ENCODE results near the gene YJEFN3.

DNA sequence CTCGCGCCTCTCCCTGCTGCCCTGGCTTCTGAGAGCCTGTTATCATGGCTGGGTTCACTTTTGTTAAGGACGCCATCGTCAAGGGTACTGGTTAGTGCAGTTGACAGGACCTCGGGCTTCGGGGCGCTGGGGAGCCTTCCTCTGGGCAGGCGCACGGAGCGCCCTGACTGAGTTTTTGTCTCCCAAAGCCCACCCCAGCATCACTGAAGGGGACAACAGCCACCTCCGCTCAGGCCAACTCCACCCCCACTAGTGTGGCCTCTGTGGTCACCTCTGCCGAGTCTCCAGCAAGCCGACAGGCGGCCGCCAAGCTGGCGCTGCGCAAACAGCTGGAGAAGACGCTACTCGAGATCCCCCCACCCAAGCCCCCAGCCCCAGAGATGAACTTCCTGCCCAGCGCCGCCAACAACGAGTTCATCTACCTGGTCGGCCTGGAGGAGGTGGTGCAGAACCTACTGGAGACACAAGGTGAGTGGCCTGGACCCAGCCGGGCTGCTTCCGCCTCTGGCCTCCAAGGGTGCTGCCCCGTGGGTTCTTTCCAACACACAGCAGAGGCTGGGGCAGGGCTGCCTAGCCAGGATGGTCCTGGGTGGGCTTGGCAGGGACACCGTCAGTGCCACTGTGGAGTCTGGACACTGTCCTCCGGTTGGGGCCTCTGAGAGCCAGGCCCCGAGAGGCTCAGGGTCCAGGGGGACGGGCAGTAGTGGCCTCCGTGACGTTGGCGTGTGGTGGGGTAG is 30.3 kb upstream of the YJEFN3 start:
- TF ChIP-seq CTCF (IDR thresholded peaks at IDR 0.05) (no peak), CEBPB (IDR thresholded peaks at IDR 0.05) (no peak), TP53 (CRISPR knock-in tag; IDR thresholded peaks at IDR 0.05) (no peak), EP300 (IDR thresholded peaks at IDR 0.05) (no peak), RNF2 (IDR thresholded peaks at IDR 0.05; ENCODE audit: borderline replicate concordance, low read depth) (no peak), POLR2A (IDR thresholded peaks at IDR 0.05; ENCODE audit: low read length) (no peak), ELK1 (IDR thresholded peaks at IDR 0.05; ENCODE audit: low read depth, low read length) (no peak)

Data from A549 (cell line).